Measurements from ENCODE around the gene PRAMEF27.
"Not testable (repeated sequence)": the region's sequence is repeated elsewhere in the genome, so short reads cannot be mapped to it uniquely, and the experiment has no call there.

The PRAMEF27 gene

DNA sequence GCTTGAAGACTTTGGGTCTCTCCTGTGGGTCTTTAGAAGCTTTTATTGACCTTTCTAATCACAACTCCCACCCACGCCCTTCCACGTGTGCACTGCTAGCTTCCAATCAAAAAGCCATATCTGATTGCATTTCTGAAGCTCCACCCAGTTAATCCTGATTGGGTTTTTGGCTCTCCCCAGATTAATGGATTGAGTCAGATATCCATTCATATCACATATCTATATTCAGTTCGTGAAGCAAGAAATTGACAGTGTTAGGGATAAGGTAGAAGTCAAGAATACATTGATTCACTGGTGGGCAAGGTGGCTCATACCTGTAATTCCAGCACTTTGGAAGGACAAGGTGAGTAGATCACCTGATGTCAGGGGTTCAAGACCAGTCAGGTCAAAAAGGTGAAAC lies at the start of gene PRAMEF27:
Gene PRAMEF27, minus strand, starts transcription at position 101 of the 400 bp plus-strand sequence. CDS start 2,916 bp downstream, outside the sequence.
- not testable (repeated sequence) for H3K27ac Mint-ChIP-seq; H3K27me3 Mint-ChIP-seq; DNase-seq (ENCODE audit: low spot score in 2 of 2); H3K36me3 Mint-ChIP-seq; ATAC-seq (ENCODE audit: low read depth); H3K4me1 Mint-ChIP-seq; H3K9me3 Mint-ChIP-seq; H3K4me3 Mint-ChIP-seq

DNA sequence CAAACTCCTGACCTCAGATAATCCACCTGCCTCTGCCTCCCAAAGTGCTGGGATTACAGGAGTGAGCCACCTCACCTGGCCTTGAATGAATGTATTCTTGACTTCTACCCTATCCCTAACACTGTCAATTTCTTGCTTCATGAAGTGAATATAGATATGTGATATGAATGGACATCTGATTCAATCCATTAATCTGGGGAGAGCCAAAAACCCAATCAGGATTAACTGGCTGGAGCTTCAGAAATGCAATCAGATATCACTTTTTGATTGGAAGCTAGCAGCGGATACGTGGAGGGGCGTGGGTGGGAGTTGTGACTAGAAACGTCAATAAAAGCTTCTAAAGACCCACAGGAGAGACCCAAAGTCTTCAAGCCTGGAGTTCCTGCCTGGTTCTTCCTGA lies 14.1 kb upstream of the PRAMEF27 start, which contains the start of gene PRAMEF25:
Gene PRAMEF25, plus strand, starts transcription at position 301 of the 400 bp plus-strand sequence. CDS start 2,920 bp downstream, outside the sequence.
- not testable (repeated sequence) for H3K4me1 Mint-ChIP-seq; ATAC-seq (ENCODE audit: low read depth); H3K36me3 Mint-ChIP-seq; H3K9me3 Mint-ChIP-seq; H3K4me3 Mint-ChIP-seq; H3K27ac Mint-ChIP-seq; H3K27me3 Mint-ChIP-seq; DNase-seq (ENCODE audit: low spot score in 2 of 2)

DNA sequence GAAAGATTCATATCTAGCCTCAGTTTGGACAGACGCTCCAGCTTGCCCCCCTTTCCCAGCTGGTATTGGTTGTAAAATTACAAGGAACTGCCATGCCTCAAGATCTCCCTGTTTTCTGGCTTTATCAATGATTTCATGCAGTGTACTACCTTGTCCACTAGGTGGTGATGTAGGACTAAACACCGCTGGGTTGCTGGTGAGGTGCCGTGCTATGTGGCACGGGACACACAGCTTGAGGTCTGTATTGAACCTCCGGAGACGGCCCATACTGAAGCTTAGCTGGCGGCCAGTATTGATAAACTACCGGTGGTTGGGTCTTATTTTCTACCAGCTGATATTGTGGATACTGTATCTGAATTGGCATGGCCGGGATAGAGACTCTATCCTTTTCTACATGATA lies 36.5 kb downstream of the PRAMEF27 start:
- not testable (repeated sequence) for H3K9me3 Mint-ChIP-seq; DNase-seq (ENCODE audit: low spot score in 2 of 2); ATAC-seq (ENCODE audit: low read depth); H3K27me3 Mint-ChIP-seq; H3K4me3 Mint-ChIP-seq; H3K27ac Mint-ChIP-seq; H3K36me3 Mint-ChIP-seq; H3K4me1 Mint-ChIP-seq

DNA sequence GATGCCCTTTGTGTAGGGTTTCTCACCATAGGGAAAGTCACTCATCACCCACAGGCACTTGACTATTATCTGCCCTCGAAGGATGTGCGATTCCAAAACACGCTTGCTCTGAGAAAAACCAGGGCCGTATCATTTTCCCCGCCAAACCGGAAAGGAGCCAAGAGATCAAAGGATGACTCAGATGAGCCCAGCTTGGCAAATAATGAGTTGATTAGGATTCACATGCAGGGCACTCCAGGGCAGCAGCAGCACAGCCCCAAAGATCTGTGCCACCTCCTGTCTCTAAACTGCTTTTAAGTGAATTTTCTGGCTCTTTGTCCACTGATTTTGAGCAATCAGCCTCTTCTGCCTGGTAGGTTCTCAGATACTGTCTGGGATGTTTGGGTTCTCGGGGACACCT lies 44.4 kb downstream of the PRAMEF27 start:
- H3K27ac Mint-ChIP-seq: not testable (repeated sequence)

DNA sequence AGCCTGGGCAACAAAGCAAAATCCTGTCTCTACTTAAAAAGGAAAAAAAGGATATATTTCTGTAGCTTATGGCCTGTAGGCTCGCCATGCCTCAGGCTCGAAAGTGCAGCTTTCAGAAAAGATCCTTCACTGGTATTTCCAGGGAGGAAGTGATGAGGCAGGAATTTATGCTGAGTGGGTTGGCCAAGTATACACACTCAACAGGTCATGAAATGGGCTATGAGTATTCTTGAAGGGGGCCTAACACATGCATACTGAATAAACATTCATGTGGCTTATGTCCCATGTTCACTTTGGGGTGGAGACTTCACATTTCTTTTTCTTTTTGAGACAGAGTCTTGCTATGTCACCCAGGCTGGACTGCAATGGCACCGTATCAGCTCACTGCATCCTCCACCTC lies 47.0 kb downstream of the PRAMEF27 start:
- H3K4me3 Mint-ChIP-seq; H3K4me1 Mint-ChIP-seq; H3K27ac Mint-ChIP-seq; H3K9me3 Mint-ChIP-seq; DNase-seq (ENCODE audit: low spot score in 2 of 2); H3K27me3 Mint-ChIP-seq; H3K36me3 Mint-ChIP-seq; ATAC-seq (ENCODE audit: low read depth): not testable (repeated sequence)

More for the DNA sequence above, 44.4 kb downstream of the PRAMEF27 start:
- not testable (repeated sequence) for H3K9me3 Mint-ChIP-seq; DNase-seq (ENCODE audit: low spot score in 2 of 2); H3K4me1 Mint-ChIP-seq; ATAC-seq (ENCODE audit: low read depth); H3K4me3 Mint-ChIP-seq; H3K27me3 Mint-ChIP-seq; H3K36me3 Mint-ChIP-seq

DNA sequence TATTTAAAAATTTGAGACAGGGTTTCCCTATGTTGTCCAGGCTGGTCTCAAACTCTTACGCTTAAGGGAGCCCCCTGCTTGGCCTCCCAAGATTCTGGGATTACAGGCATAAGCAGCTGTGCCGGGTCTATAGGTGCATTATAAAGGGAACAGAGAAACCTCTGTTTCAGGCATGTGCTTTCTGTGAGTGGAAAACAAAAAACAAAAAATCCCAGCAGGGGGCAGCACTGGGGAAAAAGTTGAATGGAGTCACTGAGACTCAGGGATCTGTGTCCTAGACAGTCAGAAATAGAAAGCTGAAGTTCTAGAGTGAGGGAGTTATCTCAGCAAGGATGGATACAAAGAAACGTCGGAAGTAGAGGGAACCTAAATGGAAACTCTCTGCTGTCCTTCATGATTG lies 50.6 kb downstream of the PRAMEF27 start:
- ATAC-seq (ENCODE audit: low read depth); H3K36me3 Mint-ChIP-seq; H3K4me1 Mint-ChIP-seq; H3K27ac Mint-ChIP-seq; H3K27me3 Mint-ChIP-seq; DNase-seq (ENCODE audit: low spot score in 2 of 2); H3K9me3 Mint-ChIP-seq; H3K4me3 Mint-ChIP-seq: not testable (repeated sequence)

Data from memory B cell (primary cell).